GM21619 (cell line): ENCODE measurements around the gene RUNDC3A.

ENCODE experiments used
- ATAC-seq: cut with Tn5 transposase; IDR thresholded peaks from one replicate; pipeline ENCODE4 v1.9.1; 2021; ENCODE audit not compliant: unreplicated experiment

Gene RUNDC3A

GRCh38 chr17:44283344-44284023 is 24.9 kb upstream of the RUNDC3A start:
- no peak for ATAC-seq

DNA sequence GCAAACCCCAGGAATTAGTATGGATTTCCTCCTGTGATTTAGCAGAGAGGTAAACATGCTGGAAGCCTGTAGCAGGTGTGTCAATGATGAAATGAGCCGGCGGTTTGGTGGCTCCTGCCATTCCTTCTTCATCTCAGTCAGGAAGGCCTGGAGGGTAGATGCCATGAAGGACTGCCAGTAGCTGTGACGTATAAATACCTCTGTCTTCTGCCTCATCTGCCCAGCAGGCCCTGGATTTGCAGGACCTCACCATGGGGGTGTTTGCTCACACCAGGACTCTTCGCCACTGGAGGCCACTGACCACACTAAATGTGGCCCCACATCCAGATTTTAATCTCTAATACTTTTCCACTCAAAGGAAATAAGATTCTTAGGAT is 24.4 kb upstream of the RUNDC3A start:
- no peak for ATAC-seq

DNA sequence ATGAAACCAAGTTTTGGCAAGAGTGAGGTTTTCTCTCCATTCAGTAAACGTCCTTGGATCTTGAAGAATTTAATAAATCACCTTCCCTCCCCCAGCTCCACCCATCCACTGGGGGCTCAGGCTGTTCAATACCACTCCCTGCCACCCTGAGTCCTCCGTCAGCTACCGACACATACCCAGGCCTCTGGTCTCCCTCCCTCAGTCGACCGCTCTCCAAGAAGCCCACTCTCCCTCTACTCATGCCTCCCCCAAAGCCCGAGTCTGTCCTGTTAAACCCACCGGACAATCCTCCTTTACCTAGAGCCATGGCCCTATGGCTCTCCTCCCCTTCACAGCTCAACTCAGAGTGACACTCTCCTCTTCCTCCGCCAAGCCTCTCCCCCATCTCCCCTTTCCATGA is 20.8 kb upstream of the RUNDC3A start:
- ATAC-seq = no peak

- no peak for ATAC-seq
Measured at GRCh38 chr17:44293509-44294226, 14.7 kb upstream of the RUNDC3A start.

DNA sequence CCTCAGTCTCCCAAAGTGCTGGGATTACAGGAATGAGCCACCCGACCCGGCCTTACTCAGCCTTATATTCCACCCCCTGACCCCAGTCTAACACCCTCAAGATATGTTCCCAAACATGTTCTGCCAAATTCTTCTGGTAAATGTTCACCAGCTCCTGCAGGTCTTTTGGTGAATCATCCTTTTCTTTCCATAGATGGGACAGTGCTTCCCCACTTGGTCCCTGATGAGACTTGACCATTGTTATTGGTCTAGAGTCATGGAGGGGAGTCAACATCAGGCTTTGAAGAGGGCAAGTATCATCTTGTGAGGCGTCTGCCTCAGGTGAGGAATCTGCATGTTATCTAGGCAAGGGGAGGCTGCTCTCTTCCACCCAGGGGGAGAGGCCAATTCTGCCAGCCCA is 10.4 kb upstream of the RUNDC3A start:
- ATAC-seq = no peak

DNA sequence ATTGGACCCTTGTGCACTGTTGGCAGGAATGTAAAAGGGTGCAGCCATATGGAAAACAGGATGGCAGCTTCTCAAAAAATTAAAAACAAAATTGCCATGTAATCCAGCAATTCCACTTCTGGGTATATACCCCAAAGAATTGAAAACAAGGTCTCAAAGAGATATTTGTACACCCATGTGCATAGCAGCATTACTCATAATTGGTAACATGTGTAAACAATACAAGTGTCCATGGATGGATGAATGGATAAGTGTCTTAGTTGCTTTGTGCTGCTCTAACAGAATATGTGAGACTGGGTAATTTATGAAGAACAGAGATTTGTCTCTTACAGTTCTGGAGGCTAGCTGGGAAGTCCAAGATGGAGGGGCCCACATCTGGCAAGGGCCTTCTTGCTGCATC is 3.8 kb upstream of the RUNDC3A start:
- no peak for ATAC-seq

DNA sequence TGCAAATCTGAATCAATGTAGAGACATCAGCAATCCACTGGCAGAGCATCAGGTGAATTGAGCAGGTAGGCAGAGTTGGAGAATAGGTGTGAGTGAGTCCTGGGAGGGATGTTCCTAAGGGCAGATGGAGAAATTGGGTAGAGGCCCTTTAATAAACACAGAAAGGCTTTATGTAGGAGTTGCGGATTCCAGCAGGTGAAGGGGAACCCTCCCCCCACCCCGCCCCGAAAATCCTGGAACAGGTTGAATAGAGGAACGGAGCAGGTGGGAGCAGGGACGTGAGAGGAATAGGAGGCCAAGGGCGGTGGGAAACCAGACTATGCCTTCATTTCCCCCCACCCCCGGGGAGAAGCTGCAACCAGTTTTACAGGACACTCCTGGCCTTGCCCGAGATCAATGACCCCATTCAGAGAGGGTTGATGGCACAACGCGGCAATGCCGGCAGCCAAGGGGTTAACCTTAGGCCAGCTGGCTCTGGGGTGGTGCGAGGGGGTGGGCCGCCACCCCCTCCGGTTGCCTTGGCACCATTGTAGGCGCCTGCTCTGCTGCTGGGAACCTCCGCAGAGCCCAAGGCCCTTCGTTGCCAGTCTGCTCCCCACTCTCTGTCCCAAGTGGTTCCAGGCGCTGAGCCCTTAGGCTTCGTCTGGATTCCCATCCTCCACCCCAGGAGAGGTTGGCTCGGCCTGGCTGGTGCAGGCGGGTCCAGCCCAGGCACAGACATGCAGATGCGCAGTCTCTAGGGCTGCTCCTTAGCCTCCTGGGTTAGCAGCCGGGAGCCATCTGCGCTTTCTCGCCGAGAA is 814 bp upstream of the RUNDC3A start:
- no peak for ATAC-seq

DNA sequence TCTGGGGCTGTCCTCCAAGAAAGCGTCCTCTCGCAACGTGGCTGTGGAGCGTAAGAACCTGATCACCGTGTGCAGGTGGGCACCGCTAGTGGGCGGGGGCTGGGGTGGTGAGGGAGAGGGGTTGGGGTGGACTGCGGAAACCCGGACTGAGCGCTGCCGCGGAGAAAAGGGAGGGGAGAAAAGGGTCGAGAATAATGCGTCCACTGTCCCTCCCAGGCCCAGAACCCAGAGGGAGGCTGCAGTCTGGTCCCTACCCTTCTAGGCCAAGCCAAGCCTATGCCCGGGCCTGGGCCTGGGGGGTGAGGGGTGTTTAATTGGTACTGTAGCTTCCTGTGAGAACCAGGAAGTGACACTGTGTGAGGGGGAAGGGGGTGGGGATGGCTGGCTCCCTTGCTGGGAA is 464 bp downstream of the RUNDC3A start:
- ATAC-seq = no peak

DNA sequence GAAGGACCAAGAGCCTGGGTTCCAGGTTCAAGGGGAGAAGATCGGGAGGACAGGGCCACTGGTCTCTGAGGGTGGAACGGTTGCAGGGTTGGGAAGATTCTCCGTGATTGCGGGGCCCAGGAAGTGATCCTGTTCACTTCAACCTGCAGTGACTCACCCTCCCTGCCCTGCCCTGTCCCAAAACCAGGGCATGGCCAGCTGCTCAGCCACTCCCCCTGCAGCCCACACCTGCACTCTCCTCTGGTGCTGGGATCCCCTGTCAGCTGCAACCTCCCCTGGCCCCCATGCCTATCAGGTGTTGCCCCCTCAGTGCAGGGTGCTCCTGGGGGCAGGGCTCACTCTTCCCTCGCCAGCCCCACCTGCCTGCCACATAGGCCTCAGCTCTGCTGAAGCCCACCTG is 1.1 kb downstream of the RUNDC3A start:
- ATAC-seq = no peak

GRCh38 chr17:44310188-44310587 is 1.8 kb downstream of the RUNDC3A start:
- no peak for ATAC-seq

GRCh38 chr17:44310609-44311376 is 2.4 kb downstream of the RUNDC3A start:
- ATAC-seq = no peak

DNA sequence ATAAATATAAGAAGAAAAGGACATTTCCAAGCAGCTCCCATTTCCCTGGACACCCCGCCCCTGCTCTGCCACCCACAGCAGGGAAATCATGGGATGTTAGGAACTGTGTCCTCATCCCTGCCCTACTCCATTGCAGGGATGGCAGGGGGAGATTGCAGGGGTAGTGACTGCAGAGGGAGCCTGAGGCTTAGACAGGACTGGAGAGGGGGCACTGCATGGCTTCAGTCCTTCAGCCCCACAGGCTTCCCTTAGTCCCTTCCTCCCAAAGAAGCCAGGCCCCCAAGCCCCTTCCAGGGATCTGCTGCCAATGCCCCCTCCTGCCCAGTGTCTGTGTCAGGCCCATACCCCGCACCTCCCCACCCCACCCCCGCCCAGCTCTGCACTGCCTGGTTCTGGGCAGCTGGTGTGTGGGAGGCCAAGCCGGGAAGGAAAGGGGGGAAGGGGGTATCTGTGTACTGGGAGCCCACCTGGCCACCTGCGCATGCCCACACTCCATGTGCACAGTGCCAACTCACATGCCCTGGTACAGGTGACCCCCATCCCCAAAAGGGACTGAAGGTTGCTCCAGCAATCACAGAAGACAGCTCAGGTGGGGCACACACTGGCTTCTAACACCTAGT is 3.3 kb downstream of the RUNDC3A start:
- no peak for ATAC-seq

DNA sequence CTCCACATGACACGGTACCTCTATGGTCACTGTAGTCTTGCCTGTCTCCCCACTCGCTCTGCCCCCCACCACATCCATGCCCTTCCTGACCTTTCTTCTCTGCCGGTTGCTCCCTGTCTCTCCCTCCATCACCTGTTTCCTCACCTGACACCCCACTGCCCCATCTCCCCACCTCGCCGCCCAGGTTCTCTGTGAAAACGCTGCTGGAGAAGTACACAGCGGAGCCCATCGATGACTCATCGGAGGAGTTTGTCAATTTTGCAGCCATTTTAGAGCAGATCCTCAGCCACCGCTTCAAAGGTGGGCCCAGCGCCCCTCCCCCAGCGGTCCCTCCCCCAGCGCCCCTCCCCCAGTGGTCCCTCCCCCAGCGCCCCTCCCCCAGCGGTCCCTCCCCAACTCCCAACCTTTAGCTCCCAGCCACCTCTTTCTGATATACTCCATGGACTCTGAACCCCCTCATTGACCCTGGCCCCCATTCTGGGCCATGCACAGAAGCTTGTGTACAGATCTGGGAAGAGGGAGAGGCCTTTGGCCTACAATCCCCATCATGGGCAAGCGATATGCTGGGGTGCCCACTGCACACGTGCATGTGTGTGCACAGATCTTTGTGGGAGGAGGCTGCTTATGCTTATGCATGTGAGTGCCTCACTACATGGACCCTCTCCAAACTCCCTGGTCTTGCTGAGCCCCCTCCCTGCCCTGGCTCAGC is 4.1 kb downstream of the RUNDC3A start:
- ATAC-seq = no peak

DNA sequence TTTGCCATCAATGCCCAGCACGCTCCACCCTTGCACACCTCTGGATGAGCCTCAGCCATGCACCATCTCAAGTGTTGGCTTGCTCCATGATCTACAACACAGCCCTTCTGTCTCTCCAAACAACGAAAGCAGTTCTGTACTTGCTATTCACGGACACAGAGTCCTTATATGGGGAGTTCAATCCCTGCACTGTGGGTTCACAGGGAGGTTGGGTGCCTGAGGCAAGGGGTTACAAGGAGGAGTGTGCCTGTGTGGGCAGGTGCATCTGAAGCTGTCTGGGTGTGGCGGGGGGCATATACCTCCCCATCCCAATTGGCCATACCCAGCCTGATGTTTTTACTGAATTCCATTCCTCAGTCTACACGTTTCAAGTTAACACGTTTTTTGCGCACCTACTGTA is 5.6 kb downstream of the RUNDC3A start:
- no peak for ATAC-seq

DNA sequence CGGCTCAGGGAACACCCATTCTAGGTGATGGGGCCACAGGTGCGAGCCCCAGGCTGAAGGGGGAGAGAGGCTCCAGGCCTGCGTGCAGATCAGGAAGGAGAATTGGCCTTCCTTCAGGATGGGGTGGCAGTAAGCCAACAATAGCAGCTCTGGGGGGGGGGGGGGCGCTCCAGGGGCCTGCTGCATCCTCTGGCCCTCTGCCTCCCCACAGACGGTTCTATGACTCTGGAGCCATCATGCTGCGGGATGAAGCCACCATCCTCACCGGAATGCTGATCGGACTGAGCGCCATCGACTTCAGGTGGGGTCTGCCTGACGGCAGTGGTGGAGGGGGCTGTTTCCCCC is 6.1 kb downstream of the RUNDC3A start:
- no peak for ATAC-seq

- ATAC-seq = no peak
Measured at GRCh38 chr17:44314869-44315661, 6.7 kb downstream of the RUNDC3A start.

- ATAC-seq = no peak
Measured at GRCh38 chr17:44315760-44316731, 7.6 kb downstream of the RUNDC3A start.

GRCh38 chr17:44317545-44317944 is 9.1 kb downstream of the RUNDC3A start:
- ATAC-seq = no peak
